HCT116 (cell line): ENCODE measurements around the gene INSR. TPM values are rescaled to one million over a fixed set of nuclear protein-coding genes. Genes with fewer than 3 reads are reported as not detected.

Experiments used
- ATAC-seq: fragments of 200-7000 bp; cut with Tn5 transposase; 2 replicates; pipeline ENCODE4 v1.9.1; 2020; ENCODE audit warnings: mild to moderate bottlenecking, moderate library complexity
- BruUV-seq: library from RNA; stranded (reverse); fragments of 400-500 nt; replicated peaks from 2 replicates; lab custom pipeline; 2021; lab: Mats Ljungman, UMichigan
- CTCF ChIA-PET: fragments of 300-600 bp; sonication (Branson Sonifier 250); formaldehyde crosslinking; loops from one replicate; lab custom pipeline; 2021; ENCODE audit warnings: antibody characterized with exemption; lab: Charles Lee
- POLR2A ChIA-PET: fragments of 300-600, 350-600 bp; sonication (Branson Sonifier 250); formaldehyde crosslinking; loops from one replicate; lab custom pipeline; 2021; ENCODE audit warnings: antibody characterized with exemption; lab: Charles Lee
- RAD21 ChIA-PET, 2 experiments: fragments of 300-600 bp; sonication (Branson Sonifier 250); formaldehyde crosslinking; loops; one replicate each; lab custom pipeline; 2023; ENCODE audit warnings: low total read pairs in 2 of 2; ENCODE audit not compliant: uncharacterized antibody in 2 of 2, unreplicated experiment in 2 of 2, low non-redundant PET in 1 of 2; lab: Charles Lee
- DNase-seq: peaks from one replicate; pipeline ENCODE4 v3.0.0-alpha.2; 2010; ENCODE audit warnings: low read depth, low spot score
- H2AFZ ChIP-seq: fragments of 200-600 bp; shearing (Covaris generic), sonication (generic); 2 replicates; pipeline ENCODE4 v1.6.1; 2017; ENCODE audit warnings: low read depth, mixed run types, mixed read lengths, antibody characterized with exemption, low read length; ENCODE audit not compliant: poor library complexity, severe bottlenecking
- H3K27ac ChIP-seq: 2 replicates; pipeline ENCODE4 v1.5.1; 2012; ENCODE audit warnings: low read depth, low read length
- H3K27me3 ChIP-seq: fragments of 200-600 bp; sonication (generic); 2 replicates; pipeline ENCODE4 v1.6.1; 2016; ENCODE audit warnings: mixed run types, low read length, mixed read lengths; ENCODE audit not compliant: insufficient read depth
- H3K36me3 ChIP-seq, 2 experiments: fragments of 200-500 bp in 1 of 2; fragments of 200-600 bp in 1 of 2; sonication (Bioruptor generic) in 1 of 2; sonication (generic) in 1 of 2; 2 replicates each; pipeline versions ENCODE4 v1.5.1 to v1.6.1; 2014 to 2016; ENCODE audit warnings: low read length in 2 of 2, inconsistent platforms in 1 of 2, mixed read lengths in 1 of 2, mixed run types in 1 of 2; ENCODE audit not compliant: insufficient read depth in 2 of 2, control insufficient read depth in 1 of 2
- H3K4me1 ChIP-seq, 2 experiments: fragments of 200-600 bp in 1 of 2; sonication (generic) in 1 of 2; 2 replicates each; pipeline versions ENCODE4 v1.5.1 to v1.6.1; 2012 to 2017; ENCODE audit warnings: low read length in 2 of 2, inconsistent platforms in 1 of 2, mild to moderate bottlenecking in 1 of 2, mixed read lengths in 1 of 2, mixed run types in 1 of 2, moderate library complexity in 1 of 2; ENCODE audit not compliant: insufficient read depth in 2 of 2, control insufficient read depth in 1 of 2
- H3K4me2 ChIP-seq: fragments of 200-600 bp; sonication (generic); 2 replicates; pipeline ENCODE4 v1.6.1; 2017; ENCODE audit warnings: mixed run types, low read length, mixed read lengths
- H3K4me3 ChIP-seq, 2 experiments: fragments of 200-600 bp in 1 of 2; sonication (generic) in 1 of 2; replicated peaks in 1 of 2; 2 replicates each; pipeline ENCODE4 v1.5.1; 2011 to 2016; ENCODE audit warnings: low read length in 2 of 2, control low read depth in 1 of 2, low read depth in 1 of 2, mild to moderate bottlenecking in 1 of 2, mixed read lengths in 1 of 2, mixed run types in 1 of 2
- H3K79me2 ChIP-seq: fragments of 200-600 bp; sonication (generic); 2 replicates; pipeline ENCODE4 v1.6.1; 2017; ENCODE audit warnings: mild to moderate bottlenecking, mixed run types, low read length, moderate library complexity, mixed read lengths; ENCODE audit not compliant: insufficient read depth
- H3K9ac ChIP-seq: fragments of 200-600 bp; sonication (generic); 2 replicates; pipeline ENCODE4 v1.6.1; 2016; ENCODE audit warnings: low read length, mixed read lengths
- H3K9me2 ChIP-seq: fragments of 200-600 bp; sonication (generic), shearing (Covaris generic); 2 replicates; pipeline ENCODE4 v1.6.1; 2017; ENCODE audit warnings: mixed run types, mild to moderate bottlenecking, moderate library complexity; ENCODE audit not compliant: insufficient read depth
- H3K9me3 ChIP-seq, 2 experiments: fragments of 200-500 bp in 1 of 2; fragments of 200-600 bp in 1 of 2; sonication (Bioruptor generic) in 1 of 2; sonication (generic) in 1 of 2; 2 replicates each; pipeline ENCODE4 v1.6.1; 2014 to 2017; ENCODE audit warnings: low read length in 2 of 2, mixed read lengths in 2 of 2, inconsistent platforms in 1 of 2, low read depth in 1 of 2, mild to moderate bottlenecking in 1 of 2, mixed run types in 1 of 2, moderate library complexity in 1 of 2; ENCODE audit not compliant: control insufficient read depth in 1 of 2, insufficient read depth in 1 of 2
- H4K20me1 ChIP-seq: fragments of 200-600 bp; sonication (generic), shearing (Covaris generic); 2 replicates; pipeline ENCODE4 v1.6.1; 2017; ENCODE audit warnings: mixed run types, mild to moderate bottlenecking, moderate library complexity; ENCODE audit not compliant: insufficient read depth
- CBX3 ChIP-seq: IDR thresholded peaks from 2 replicates; pipeline ENCODE4 v1.6.1; 2012; ENCODE audit warnings: low read depth
- CEBPB ChIP-seq: IDR thresholded peaks from 2 replicates; pipeline ENCODE4 v1.6.1; 2012; ENCODE audit warnings: low read depth
- EZH2phosphoT487 ChIP-seq: fragments of 200-600 bp; IDR thresholded peaks from 2 replicates; pipeline ENCODE4 v1.6.1; 2018; ENCODE audit warnings: antibody characterized with exemption, borderline replicate concordance
- JUND ChIP-seq: IDR thresholded peaks from 2 replicates; pipeline ENCODE4 v1.6.1; 2012
- MAX ChIP-seq: IDR thresholded peaks from 2 replicates; pipeline ENCODE4 v1.6.1; 2012
- POLR2A ChIP-seq: IDR thresholded peaks from 2 replicates; pipeline ENCODE4 v1.7.0; 2011; ENCODE audit warnings: borderline replicate concordance; ENCODE audit not compliant: insufficient read depth, insufficient read length; ENCODE audit errors: extremely low read depth
- POLR2AphosphoS5 ChIP-seq: IDR thresholded peaks from 2 replicates; pipeline ENCODE4 v1.6.1; 2011; ENCODE audit warnings: mild to moderate bottlenecking, low read depth, low read length, moderate library complexity
- RAD21 ChIP-seq: IDR thresholded peaks from 2 replicates; pipeline ENCODE4 v1.6.1; 2012; ENCODE audit warnings: low read depth, mild to moderate bottlenecking
- REST ChIP-seq: IDR thresholded peaks from 2 replicates; pipeline ENCODE4 v1.6.1; 2012; ENCODE audit warnings: low read depth
- SIN3A ChIP-seq: IDR thresholded peaks from 2 replicates; pipeline ENCODE4 v1.6.1; 2012; ENCODE audit warnings: low read depth
- SP1 ChIP-seq: IDR thresholded peaks from 2 replicates; pipeline ENCODE4 v1.6.1; 2012; ENCODE audit warnings: low read depth
- SRF ChIP-seq: IDR thresholded peaks from 2 replicates; pipeline ENCODE4 v1.6.1; 2012; ENCODE audit warnings: low read depth
- ZBTB33 ChIP-seq: IDR thresholded peaks from 2 replicates; pipeline ENCODE4 v1.6.1; 2011; ENCODE audit warnings: mild to moderate bottlenecking, low read length, moderate library complexity; ENCODE audit not compliant: insufficient replicate concordance; ENCODE audit errors: extremely low read depth
- ZNF274 ChIP-seq: fragments of 200-500 bp; sonication (Bioruptor generic); IDR thresholded peaks from 2 replicates; pipeline ENCODE4 v1.6.1; 2014; ENCODE audit warnings: mild to moderate bottlenecking, low read depth, low read length, inconsistent platforms
- intact Hi-C: fragments of 100-400 bp; cut with micrococcal nuclease; formaldehyde crosslinking; loops from 2 replicates; pipeline ENCODE4 v1.10.0; 2022
- total RNA-seq: library from RNA; stranded (reverse); gene quantifications from one replicate; pipeline ENCODE4 v1.2.1, GENCODE V29; 2021; ENCODE audit not compliant: unreplicated experiment

Gene INSR
- total RNA-seq, 1 experiment from 2014 or later: 25.4 TPM

GRCh38 chr19:7104747-7105447, 189.3 kb downstream of the INSR start (continued):
- no peak for TF ChIP-seq ZBTB33
- TF ChIP-seq CEBPB: no peak

GRCh38 chr19:7101498-7102253, 192.5 kb downstream of the INSR start:
- no peak overlapping the region for H3K27ac ChIP-seq
- TF ChIP-seq SIN3A: no peak
- TF ChIP-seq CEBPB: no peak
- no peak for TF ChIP-seq SP1
- no peak for TF ChIP-seq ZNF274
- no peak for TF ChIP-seq JUND
- no peak for TF ChIP-seq RAD21
- TF ChIP-seq SRF: no peak
- no peak for TF ChIP-seq ZBTB33
- TF ChIP-seq POLR2A: no peak
- no peak for TF ChIP-seq POLR2AphosphoS5
- TF ChIP-seq REST: no peak
- no peak for TF ChIP-seq CBX3
- TF ChIP-seq MAX: no peak
- no peak for TF ChIP-seq EZH2phosphoT487
- TF ChIP-seq, all 23 proteins: peak for 0
- Histone ChIP-seq H4K20me1 (no peaks in the 10 kb centered on the region), H3K9ac (no peak overlapping the region), H3K79me2 (no peaks in the 10 kb centered on the region), H3K27me3 (no peaks in the 10 kb centered on the region), H3K4me1 (peaks cover 4 to 18% of the 10 kb centered on the region in 2 experiments; a peak in 3 of 4 replicates), H3K9me3 (no peaks in the 10 kb centered on the region), H3K9me2 (no peaks in the 10 kb centered on the region), H3K4me3 (no peak overlapping the region), H3K4me2 (peak overlapping the region; percentile 17; the same call in 1 of the 2 replicates), H3K36me3 (no peaks in the 10 kb centered on the region), H2AFZ (no peak overlapping the region)
- ChIA-PET RAD21 (interaction anchor here (1.2 to 1.5 kb wide), 2 partner anchors 239 to 278 kb away, joined by 5 read pairs; no protein-coding TSS in a partner anchor), CTCF (interaction anchor here (0.6 to 2.4 kb wide), 12 partner anchors 47 to 767 kb away, joined by 3 to 18 read pairs (median 4); partner anchors contain the start of gene TRAPPC5), POLR2A (no interaction called here)
- DNase-seq (no peak), ATAC-seq (no peak)
- BruUV-seq: no TSS peak
- intact Hi-C loops: loop anchor here (1.0 to 2.0 kb wide), 3 partner anchors 48 to 279 kb away; no protein-coding TSS in a partner anchor
